Body of pancreas (tissue), 4 donors: Measurements from ENCODE around the gene CFLAR.

Experiments used
- CTCF ChIP-seq, 7 experiments: fragments of 450-650 bp in 4 of 7; fragments of 200-600 bp in 3 of 7; sonication (generic) in 3 of 7; IDR thresholded peaks; one replicate each; pipeline ENCODE4 v1.5.1; 2016 to 2019; ENCODE audit warnings: antibody characterized with exemption in 7 of 7
- POLR2A ChIP-seq, 3 donors: fragments of 450-650 bp; IDR thresholded peaks; one replicate each; pipeline ENCODE4 v1.6.1; 2016; ENCODE audit warnings: antibody characterized with exemption in 3 of 3, mild to moderate bottlenecking in 2 of 3

GRCh38 chr2:201223089-201224073 lies 107.4 kb downstream of the CFLAR start:
- no peak for TF ChIP-seq POLR2A (IDR thresholded peaks at IDR 0.05)
- no peak for TF ChIP-seq CTCF (IDR thresholded peaks at IDR 0.05)
